ENCODE measurements around the gene AAMDC. TPM values are rescaled to one million over a fixed set of nuclear protein-coding genes. Genes with fewer than 3 reads are reported as not detected.
"Not testable (repeated sequence)": the region's sequence is repeated elsewhere in the genome, so short reads cannot be mapped to it uniquely, and the experiment has no call there.

The AAMDC gene
- total RNA-seq, 1 donor from 2014 or later: 30.0 TPM

DNA sequence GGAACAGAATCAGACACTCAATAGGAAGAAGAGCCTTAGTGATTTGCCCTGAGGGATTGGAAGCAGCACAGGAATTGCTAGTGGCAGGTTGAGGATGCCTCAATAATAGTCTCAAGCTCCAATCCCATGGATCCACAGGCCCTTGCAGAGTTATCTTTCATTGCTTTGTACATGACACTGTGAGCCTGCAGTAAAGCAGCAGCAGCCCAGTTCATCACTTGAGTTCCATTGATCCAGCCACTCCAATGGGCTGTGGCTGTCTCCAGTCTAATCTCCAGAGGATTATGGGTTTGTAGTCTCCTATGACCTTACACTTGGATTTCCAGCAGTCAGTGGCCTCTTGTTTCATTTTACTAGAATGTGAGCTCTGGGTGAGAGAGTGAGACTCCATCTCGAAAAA lies 45.4 kb downstream of the AAMDC start:
- Mint-ChIP-seq H3K4me3 (no peak overlapping the region), H3K27ac (peak overlapping the region; percentile 64), H3K4me1 (peaks cover 8% of the 10 kb centered on the region), H3K36me3 (peaks cover 28% of the 10 kb centered on the region), H3K27me3 (ENCODE audit: low read depth) (no peaks in the 10 kb centered on the region), H3K9me3 (peaks cover 3% of the 10 kb centered on the region)
- no peak for DNase-seq (ENCODE audit: low spot score in 2 of 2, unreplicated experiment in 2 of 2)
- TF ChIP-seq, protein P1, sequence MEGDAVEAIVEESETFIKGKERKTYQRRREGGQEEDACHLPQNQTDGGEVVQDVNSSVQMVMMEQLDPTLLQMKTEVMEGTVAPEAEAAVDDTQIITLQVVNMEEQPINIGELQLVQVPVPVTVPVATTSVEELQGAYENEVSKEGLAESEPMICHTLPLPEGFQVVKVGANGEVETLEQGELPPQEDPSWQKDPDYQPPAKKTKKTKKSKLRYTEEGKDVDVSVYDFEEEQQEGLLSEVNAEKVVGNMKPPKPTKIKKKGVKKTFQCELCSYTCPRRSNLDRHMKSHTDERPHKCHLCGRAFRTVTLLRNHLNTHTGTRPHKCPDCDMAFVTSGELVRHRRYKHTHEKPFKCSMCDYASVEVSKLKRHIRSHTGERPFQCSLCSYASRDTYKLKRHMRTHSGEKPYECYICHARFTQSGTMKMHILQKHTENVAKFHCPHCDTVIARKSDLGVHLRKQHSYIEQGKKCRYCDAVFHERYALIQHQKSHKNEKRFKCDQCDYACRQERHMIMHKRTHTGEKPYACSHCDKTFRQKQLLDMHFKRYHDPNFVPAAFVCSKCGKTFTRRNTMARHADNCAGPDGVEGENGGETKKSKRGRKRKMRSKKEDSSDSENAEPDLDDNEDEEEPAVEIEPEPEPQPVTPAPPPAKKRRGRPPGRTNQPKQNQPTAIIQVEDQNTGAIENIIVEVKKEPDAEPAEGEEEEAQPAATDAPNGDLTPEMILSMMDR (IDR thresholded peaks at IDR 0.05; ENCODE audit: unreplicated experiment): no peak

DNA sequence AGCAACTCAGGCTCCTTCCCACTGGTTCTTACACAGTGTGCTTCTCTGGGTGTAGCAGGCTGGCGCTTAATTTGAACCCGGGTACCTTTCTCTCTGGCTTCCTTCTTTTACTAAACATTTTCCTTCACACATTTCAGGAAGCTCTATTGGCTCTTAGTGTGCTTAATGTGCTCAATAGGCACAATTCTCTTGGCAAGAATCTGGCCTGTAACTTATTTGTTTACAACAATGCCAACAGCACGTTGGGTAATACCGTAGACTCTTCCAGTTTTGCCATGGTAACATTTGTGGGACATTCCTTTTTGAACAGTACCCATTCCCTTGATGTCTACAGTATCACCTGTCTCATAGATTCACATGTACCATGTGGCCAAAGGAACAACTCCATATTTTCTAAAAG lies 47.8 kb downstream of the AAMDC start:
- TF ChIP-seq, protein P1 (IDR thresholded peaks at IDR 0.05; ENCODE audit: unreplicated experiment): no peak
- peaks cover 3% of the 10 kb centered on the region for H3K9me3 Mint-ChIP-seq
- no peak overlapping the region for H3K27ac Mint-ChIP-seq
- H3K27me3 Mint-ChIP-seq (ENCODE audit: low read depth): no peaks in the 10 kb centered on the region
- peaks cover 25% of the 10 kb centered on the region for H3K36me3 Mint-ChIP-seq
- no peak for DNase-seq (ENCODE audit: low spot score in 2 of 2, unreplicated experiment in 2 of 2)
- H3K4me3 Mint-ChIP-seq: no peak overlapping the region
- H3K4me1 Mint-ChIP-seq: peaks cover 8% of the 10 kb centered on the region

DNA sequence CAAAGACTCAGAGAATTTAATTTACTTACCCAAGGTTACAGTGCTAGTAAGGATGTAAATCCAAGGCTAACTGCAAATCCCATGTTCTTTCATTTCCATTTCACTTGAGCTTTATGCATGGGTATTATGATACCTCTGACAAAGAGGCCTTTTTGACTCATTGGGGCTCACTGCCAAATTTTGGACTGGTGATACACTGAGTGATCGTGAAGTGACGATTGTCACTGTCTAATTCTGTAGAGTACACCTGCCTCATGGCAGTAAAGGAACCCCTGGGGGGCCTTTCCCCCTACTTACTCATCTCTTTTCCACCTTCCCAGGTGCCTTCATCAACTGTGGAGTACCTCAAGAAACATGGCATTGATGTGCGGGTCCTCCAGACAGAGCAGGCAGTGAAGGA lies 50.9 kb downstream of the AAMDC start:
- TF ChIP-seq, protein P1 (IDR thresholded peaks at IDR 0.05; ENCODE audit: unreplicated experiment): no peak
- Mint-ChIP-seq H3K27ac (no peak overlapping the region), H3K4me3 (no peak overlapping the region), H3K27me3 (ENCODE audit: low read depth) (no peaks in the 10 kb centered on the region), H3K36me3 (peaks cover 28% of the 10 kb centered on the region), H3K4me1 (no peaks in the 10 kb centered on the region), H3K9me3 (peaks cover 3% of the 10 kb centered on the region)
- DNase-seq (ENCODE audit: low spot score in 2 of 2, unreplicated experiment in 2 of 2): no peak

DNA sequence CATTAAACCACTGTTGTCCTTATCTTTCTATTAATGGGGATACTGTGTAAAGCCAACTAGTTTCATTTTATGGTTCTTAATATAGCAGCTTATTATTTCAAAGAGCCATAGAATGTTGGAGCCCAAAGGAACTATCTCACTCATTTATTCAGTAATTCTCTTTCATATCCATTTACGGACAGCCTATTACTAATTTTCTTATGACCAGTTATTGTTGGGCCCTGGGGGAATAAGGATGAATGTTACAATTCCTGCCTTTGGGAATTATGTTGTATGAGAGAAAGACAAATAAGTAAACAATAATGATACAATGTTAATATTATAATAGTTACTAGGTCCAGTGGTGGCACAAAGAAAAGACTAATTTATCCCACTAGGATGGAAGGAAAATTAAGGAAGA lies 52.4 kb downstream of the AAMDC start:
- H3K9me3 Mint-ChIP-seq: peaks cover 3% of the 10 kb centered on the region
- TF ChIP-seq, protein P1 (IDR thresholded peaks at IDR 0.05; ENCODE audit: unreplicated experiment): no peak
- H3K4me1 Mint-ChIP-seq: no peaks in the 10 kb centered on the region
- DNase-seq (ENCODE audit: low spot score in 2 of 2, unreplicated experiment in 2 of 2): no peak
- H3K27ac Mint-ChIP-seq: no peak overlapping the region
- no peak overlapping the region for H3K4me3 Mint-ChIP-seq
- H3K27me3 Mint-ChIP-seq (ENCODE audit: low read depth): no peaks in the 10 kb centered on the region
- peaks cover 21% of the 10 kb centered on the region for H3K36me3 Mint-ChIP-seq

DNA sequence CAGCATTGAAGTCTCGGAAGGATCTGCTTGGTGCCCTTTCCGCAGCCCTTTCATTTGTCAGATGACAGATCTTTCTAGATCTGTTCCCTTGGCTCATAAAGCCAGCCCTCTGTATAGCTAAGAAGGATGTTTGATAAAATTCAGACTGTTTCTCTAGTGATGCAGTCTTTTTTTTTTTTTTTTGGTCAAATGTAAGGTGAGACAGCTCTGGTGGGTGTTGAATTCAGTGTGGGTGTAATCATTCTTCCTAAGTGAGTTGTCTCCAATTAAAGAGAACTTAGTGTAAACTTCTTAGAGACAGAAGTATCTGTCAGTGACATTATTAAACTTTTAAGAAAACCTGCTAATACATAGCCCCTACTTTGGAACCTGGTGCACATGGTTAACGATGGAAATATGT lies 53.3 kb downstream of the AAMDC start:
- no peaks in the 10 kb centered on the region for H3K27me3 Mint-ChIP-seq (ENCODE audit: low read depth)
- no peak overlapping the region for H3K4me3 Mint-ChIP-seq
- no peak overlapping the region for H3K27ac Mint-ChIP-seq
- no peaks in the 10 kb centered on the region for H3K4me1 Mint-ChIP-seq
- DNase-seq (ENCODE audit: low spot score in 2 of 2, unreplicated experiment in 2 of 2): no peak
- TF ChIP-seq, protein P1 (IDR thresholded peaks at IDR 0.05; ENCODE audit: unreplicated experiment): no peak
- H3K9me3 Mint-ChIP-seq: no peaks in the 10 kb centered on the region
- H3K36me3 Mint-ChIP-seq: peaks cover 18% of the 10 kb centered on the region

DNA sequence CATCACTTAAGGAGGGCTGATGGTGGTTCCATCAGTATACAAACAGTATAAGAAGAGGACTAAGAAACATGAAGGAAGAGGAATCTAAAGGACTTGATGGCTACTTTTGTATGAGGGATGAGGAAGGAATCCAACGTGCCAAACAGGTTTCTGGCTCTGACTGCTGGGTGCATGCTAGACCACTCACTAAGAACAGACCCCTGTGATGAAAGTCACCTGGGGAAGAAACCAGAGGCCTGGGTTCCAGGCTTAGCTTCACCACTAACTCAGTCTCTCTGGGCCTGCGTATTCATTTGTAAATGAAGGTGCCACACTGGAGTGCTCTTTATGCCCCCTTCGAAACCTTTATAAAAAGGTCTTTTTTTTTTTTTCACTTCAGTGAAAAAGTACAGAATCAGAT lies 55.1 kb downstream of the AAMDC start:
- no peaks in the 10 kb centered on the region for H3K9me3 Mint-ChIP-seq
- no peak overlapping the region for H3K27ac Mint-ChIP-seq
- TF ChIP-seq, protein P1 (IDR thresholded peaks at IDR 0.05; ENCODE audit: unreplicated experiment): no peak

DNA sequence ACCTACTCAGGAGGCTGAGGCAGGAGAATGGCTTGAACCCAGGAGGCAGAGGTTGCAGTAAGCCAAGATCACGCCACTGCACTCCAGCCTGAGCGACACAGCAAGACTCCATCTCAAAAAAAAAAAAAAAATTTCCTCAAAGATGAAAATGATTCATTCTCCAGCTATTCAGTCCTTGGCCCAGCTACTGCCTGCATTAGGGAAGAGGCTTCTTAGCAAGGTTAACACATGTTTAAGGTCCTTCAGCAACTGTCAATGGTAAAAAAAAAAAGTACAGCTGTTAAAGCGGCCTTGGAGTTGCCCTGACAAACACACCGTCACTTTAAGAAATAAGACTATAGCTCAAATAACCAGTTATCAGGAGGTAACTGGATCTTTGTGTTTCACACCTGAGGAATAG lies 57.3 kb downstream of the AAMDC start:
- H3K27ac Mint-ChIP-seq, H3K9me3 Mint-ChIP-seq: not testable (repeated sequence)

More for the DNA sequence above, 55.1 kb downstream of the AAMDC start:
- H3K27me3 Mint-ChIP-seq (ENCODE audit: low read depth): no peaks in the 10 kb centered on the region
- H3K4me1 Mint-ChIP-seq: no peaks in the 10 kb centered on the region
- DNase-seq (ENCODE audit: low spot score in 2 of 2, unreplicated experiment in 2 of 2): no peak
- peaks cover 11% of the 10 kb centered on the region for H3K36me3 Mint-ChIP-seq
- H3K4me3 Mint-ChIP-seq: no peak overlapping the region

More for the DNA sequence above, 57.3 kb downstream of the AAMDC start:
- not testable (repeated sequence) for H3K4me3 Mint-ChIP-seq; H3K27me3 Mint-ChIP-seq (ENCODE audit: low read depth); H3K36me3 Mint-ChIP-seq; DNase-seq (ENCODE audit: low spot score in 2 of 2, unreplicated experiment in 2 of 2); H3K4me1 Mint-ChIP-seq

Measured in mesothelial cell of epicardium (in vitro differentiated cells).